ENCODE measurements around the gene ASTN2.

Gene ASTN2

DNA sequence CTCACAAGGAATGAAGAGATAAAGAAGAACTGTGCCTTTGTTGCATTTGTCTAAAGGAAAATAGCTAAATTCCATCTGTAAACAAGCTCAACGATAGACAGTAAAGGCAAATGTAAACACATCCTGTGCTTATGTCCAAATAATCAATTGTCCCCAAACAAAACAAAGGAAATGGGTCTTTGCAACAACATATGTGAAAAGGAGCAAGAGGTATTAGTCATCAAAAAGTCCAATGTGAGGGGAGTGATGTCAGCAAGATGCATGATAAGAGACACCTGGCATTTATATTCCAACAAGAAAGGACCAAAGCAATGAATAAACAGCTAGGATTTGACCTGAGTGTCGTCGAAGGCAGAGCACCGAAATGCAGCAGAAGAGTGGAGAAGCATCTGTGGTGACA, 209.1 kb downstream of the ASTN2 start:
- Histone ChIP-seq H3K4me3 (ENCODE audit: low read length) (no peak overlapping the region), H3K4me1 (ENCODE audit: low read length) (no peaks in the 10 kb centered on the region), H3K9me2 (replicated peaks; ENCODE audit: insufficient read depth, low read length) (no peaks in the 10 kb centered on the region), H3K27ac (ENCODE audit: low read length) (no peak overlapping the region), H3K27me3 (replicated peaks; ENCODE audit: insufficient read depth, low read length) (no peaks in the 10 kb centered on the region), H3K79me2 (ENCODE audit: low read length) (no peaks in the 10 kb centered on the region), H4K20me1 (ENCODE audit: insufficient read depth, low read length) (no peaks in the 10 kb centered on the region), H3F3A (ENCODE audit: insufficient read depth, low read length) (no peaks in the 10 kb centered on the region), H2AFZ (ENCODE audit: low read length) (no peak overlapping the region), H3K9ac (ENCODE audit: low read length) (no peak overlapping the region), H3K4me2 (ENCODE audit: low read depth, low read length) (no peak overlapping the region), H3K9me3 (replicated peaks; ENCODE audit: insufficient read depth, low read length) (no peaks in the 10 kb centered on the region), H3K36me3 (replicated peaks; ENCODE audit: insufficient read depth, low read length) (no peaks in the 10 kb centered on the region)
- no peak for DNase-seq
- TF ChIP-seq, protein P1, sequence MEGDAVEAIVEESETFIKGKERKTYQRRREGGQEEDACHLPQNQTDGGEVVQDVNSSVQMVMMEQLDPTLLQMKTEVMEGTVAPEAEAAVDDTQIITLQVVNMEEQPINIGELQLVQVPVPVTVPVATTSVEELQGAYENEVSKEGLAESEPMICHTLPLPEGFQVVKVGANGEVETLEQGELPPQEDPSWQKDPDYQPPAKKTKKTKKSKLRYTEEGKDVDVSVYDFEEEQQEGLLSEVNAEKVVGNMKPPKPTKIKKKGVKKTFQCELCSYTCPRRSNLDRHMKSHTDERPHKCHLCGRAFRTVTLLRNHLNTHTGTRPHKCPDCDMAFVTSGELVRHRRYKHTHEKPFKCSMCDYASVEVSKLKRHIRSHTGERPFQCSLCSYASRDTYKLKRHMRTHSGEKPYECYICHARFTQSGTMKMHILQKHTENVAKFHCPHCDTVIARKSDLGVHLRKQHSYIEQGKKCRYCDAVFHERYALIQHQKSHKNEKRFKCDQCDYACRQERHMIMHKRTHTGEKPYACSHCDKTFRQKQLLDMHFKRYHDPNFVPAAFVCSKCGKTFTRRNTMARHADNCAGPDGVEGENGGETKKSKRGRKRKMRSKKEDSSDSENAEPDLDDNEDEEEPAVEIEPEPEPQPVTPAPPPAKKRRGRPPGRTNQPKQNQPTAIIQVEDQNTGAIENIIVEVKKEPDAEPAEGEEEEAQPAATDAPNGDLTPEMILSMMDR (IDR thresholded peaks at IDR 0.05; ENCODE audit: low read length) = no peak
- TF ChIP-seq EZH2 (optimal IDR thresholded peaks at IDR 0.05; ENCODE audit: low read depth, low read length) (no peak), EZH2phosphoT487 (IDR thresholded peaks at IDR 0.05; ENCODE audit: low read length) (no peak)

DNA sequence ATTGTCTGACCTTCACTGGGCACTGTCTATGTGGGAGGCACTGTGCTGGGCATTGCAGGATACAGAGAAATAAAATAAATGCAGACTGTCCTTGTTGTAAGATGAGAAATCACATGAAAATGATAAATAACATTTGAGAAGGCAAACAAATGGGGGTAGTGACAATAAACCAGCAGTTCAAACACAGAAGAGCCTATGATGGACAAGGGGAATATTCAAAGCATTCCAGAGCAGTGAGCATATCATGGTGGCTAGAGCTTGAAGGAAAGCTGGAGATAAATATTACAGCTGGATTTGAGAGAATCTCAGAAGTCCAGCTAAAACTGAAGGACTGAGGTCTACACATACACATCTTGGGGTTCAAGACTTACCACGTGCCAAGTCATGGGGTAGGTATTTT, 209.9 kb downstream of the ASTN2 start:
- no peak for DNase-seq
- no peaks in the 10 kb centered on the region for H3K4me1 ChIP-seq (ENCODE audit: low read length)
- no peaks in the 10 kb centered on the region for H3K36me3 ChIP-seq (replicated peaks; ENCODE audit: insufficient read depth, low read length)
- no peaks in the 10 kb centered on the region for H3K27me3 ChIP-seq (replicated peaks; ENCODE audit: insufficient read depth, low read length)
- H3F3A ChIP-seq (ENCODE audit: insufficient read depth, low read length) = no peaks in the 10 kb centered on the region
- no peaks in the 10 kb centered on the region for H3K9me3 ChIP-seq (replicated peaks; ENCODE audit: insufficient read depth, low read length)
- TF ChIP-seq EZH2phosphoT487 (IDR thresholded peaks at IDR 0.05; ENCODE audit: low read length) = no peak
- TF ChIP-seq EZH2 (optimal IDR thresholded peaks at IDR 0.05; ENCODE audit: low read depth, low read length) = no peak
- TF ChIP-seq, protein P1 (IDR thresholded peaks at IDR 0.05; ENCODE audit: low read length) = no peak
- H4K20me1 ChIP-seq (ENCODE audit: insufficient read depth, low read length) = no peaks in the 10 kb centered on the region
- no peaks in the 10 kb centered on the region for H3K9me2 ChIP-seq (replicated peaks; ENCODE audit: insufficient read depth, low read length)
- H2AFZ ChIP-seq (ENCODE audit: low read length) = no peak overlapping the region
- no peak overlapping the region for H3K9ac ChIP-seq (ENCODE audit: low read length)
- H3K27ac ChIP-seq (ENCODE audit: low read length) = no peak overlapping the region
- H3K4me2 ChIP-seq (ENCODE audit: low read depth, low read length) = no peak overlapping the region
- no peaks in the 10 kb centered on the region for H3K79me2 ChIP-seq (ENCODE audit: low read length)
- no peak overlapping the region for H3K4me3 ChIP-seq (ENCODE audit: low read length)

DNA sequence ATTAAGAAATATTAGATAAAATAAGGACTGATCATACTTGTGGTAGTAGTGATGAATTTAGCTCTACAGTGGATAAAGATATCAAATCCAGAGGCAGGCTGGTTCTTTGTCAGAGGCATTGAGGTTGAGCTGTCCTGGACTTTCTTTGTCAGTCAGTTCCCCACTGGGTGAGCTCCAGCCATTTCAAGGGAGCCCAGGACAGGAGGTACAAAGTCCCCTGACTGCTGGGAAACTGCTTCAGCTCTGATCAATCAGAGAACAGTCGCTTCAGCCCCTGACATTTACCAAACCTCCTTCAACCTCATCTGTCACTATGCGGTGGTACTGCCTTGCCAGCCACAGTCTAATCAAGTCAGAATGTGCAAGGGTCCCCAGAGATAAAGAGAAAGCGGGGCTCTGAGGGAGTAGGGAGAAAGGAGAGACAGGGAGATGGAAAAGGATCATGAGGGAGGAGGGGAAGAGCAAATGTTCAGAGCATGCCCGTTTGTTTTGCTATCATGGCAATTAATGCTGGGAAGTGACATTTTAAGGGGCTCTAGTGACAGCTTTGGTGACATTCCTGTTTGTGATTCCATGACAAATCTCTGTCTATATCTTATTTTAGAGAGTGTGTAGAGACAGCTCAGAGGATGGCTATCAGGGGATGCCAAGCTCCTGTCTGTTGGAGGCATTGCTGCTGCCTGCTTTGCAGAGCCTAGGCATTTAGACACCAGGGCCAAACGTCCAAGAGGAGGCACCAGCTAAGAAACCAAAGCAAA, 223.2 kb downstream of the ASTN2 start:
- H3K36me3 ChIP-seq (replicated peaks; ENCODE audit: insufficient read depth, low read length) = no peaks in the 10 kb centered on the region
- no peaks in the 10 kb centered on the region for H3K79me2 ChIP-seq (ENCODE audit: low read length)
- no peaks in the 10 kb centered on the region for H3K27me3 ChIP-seq (replicated peaks; ENCODE audit: insufficient read depth, low read length)
- no peak overlapping the region for H3K9ac ChIP-seq (ENCODE audit: low read length)
- H3K9me2 ChIP-seq (replicated peaks; ENCODE audit: insufficient read depth, low read length) = no peaks in the 10 kb centered on the region
- TF ChIP-seq EZH2 (optimal IDR thresholded peaks at IDR 0.05; ENCODE audit: low read depth, low read length) = no peak
- TF ChIP-seq, protein P1 (IDR thresholded peaks at IDR 0.05; ENCODE audit: low read length) = no peak
- TF ChIP-seq EZH2phosphoT487 (IDR thresholded peaks at IDR 0.05; ENCODE audit: low read length) = no peak
- no peak overlapping the region for H3K4me3 ChIP-seq (ENCODE audit: low read length)
- no peaks in the 10 kb centered on the region for H3F3A ChIP-seq (ENCODE audit: insufficient read depth, low read length)
- H4K20me1 ChIP-seq (ENCODE audit: insufficient read depth, low read length) = no peaks in the 10 kb centered on the region
- no peaks in the 10 kb centered on the region for H3K9me3 ChIP-seq (replicated peaks; ENCODE audit: insufficient read depth, low read length)
- no peaks in the 10 kb centered on the region for H3K4me1 ChIP-seq (ENCODE audit: low read length)
- DNase-seq = no peak
- no peak overlapping the region for H2AFZ ChIP-seq (ENCODE audit: low read length)
- no peak overlapping the region for H3K4me2 ChIP-seq (ENCODE audit: low read depth, low read length)
- no peak overlapping the region for H3K27ac ChIP-seq (ENCODE audit: low read length)

Data from MM.1S (cell line).